NOMO-1 (cell line): ENCODE results near the gene GSTO1.
"Not testable (repeated sequence)": the region's sequence is repeated elsewhere in the genome, so short reads cannot be mapped to it uniquely, and the experiment has no call there.

ENCODE experiments used
- DNase-seq, 2 experiments: peaks; one replicate each; lab custom pipeline; 2025; ENCODE audit not compliant: unreplicated experiment in 2 of 2; lab: John Stamatoyannopoulos, UW

The GSTO1 gene

DNA sequence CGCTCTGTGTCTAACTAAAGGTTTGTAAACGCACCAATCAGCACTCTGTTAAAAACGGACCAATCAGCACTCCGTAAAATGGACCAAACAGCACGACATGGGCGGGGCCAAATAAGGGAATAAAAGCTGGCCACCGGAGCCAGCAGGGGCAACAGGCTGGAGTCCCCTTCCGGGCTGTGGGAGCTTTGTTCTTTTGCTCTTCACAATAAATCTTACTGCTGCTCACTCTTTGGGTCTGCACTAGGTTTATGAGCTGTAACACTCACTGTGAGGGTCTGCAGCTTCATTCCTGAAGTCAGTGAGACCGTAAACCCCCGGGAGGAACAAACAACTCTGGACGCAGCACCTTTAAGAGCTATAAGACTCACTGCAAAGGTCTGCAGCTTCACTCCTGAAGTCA, 5.8 kb upstream of the GSTO1 start:
- DNase-seq, result not testable (repeated sequence)

DNA sequence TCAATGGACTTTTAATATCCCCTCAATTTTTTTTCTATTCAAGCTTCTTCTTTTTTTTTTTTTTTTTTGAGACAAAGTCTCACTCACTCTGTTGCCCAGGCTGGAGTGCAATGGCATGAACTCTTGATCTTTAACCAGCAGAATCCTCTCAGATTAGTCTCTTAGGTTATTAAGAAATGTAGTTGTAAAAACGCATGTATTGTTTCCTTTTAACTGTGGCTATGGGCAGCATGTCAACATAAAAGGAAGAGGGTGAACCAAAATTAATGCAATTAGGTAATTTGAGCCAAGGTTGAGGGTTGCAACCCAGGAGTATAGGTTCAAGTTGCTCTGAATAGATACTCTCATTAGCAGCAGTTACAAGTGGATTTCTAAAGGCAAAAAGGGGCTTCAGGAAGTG, 4.3 kb upstream of the GSTO1 start:
- peak; percentile 20 to 23 for DNase-seq

DNA sequence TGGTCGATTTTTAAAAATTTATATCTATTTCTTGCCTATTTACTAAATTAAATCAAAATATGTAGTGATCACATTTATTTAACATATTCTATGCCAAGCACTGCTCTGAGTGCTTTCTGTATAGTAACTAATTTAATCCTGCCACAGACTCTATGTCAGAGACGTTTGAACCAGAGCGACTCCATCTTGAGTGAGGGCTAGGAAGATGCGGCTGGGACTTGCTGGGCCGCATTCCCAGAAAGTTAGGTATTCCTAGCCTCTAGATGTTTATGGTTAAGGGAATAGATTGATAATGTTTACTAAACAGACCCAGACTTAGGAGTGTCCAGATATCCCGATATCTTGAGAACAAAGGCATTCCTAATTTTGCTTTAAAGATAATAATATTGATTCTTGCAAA, 3.2 kb upstream of the GSTO1 start:
- DNase-seq, result no peak

DNA sequence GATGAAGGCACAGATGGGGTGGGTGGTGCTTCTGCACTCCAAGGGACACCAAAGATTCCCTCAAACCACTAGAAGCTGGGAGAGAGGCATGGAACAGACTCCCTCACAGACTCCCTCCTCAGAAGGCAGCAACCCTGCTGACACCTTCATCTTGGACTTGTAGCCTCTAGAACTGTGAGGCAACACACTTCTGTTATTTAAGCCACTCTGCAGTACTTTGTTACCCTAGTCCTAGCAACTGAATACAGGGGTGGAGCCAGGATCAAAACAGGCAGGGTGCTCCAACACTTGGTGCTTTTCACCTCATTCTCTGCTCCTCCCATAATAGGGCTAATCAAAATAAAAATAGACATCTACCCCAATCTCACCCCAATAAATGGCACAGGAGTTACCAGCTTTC, 2.3 kb upstream of the GSTO1 start:
- no peak for DNase-seq

DNA sequence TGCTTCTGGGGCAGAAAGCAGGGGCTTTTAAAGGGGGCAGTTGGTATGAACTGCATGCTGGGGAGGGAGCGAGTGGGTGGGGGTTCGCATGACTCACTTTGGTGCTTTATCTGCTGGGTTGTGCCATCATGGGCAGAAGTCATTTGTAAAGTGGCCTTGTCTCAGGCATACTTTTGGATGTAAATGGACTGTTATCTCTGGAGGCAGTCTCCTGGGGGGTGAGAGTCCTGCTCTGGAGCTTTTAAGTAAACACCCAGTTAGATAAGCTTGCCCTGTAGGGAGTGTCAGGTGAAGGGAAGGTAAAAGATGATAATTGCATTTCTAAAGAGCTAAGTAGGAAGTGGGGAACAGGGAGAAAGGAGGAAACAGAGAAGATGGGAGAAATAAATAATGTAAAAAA, 1.6 kb upstream of the GSTO1 start:
- DNase-seq, result no peak

DNA sequence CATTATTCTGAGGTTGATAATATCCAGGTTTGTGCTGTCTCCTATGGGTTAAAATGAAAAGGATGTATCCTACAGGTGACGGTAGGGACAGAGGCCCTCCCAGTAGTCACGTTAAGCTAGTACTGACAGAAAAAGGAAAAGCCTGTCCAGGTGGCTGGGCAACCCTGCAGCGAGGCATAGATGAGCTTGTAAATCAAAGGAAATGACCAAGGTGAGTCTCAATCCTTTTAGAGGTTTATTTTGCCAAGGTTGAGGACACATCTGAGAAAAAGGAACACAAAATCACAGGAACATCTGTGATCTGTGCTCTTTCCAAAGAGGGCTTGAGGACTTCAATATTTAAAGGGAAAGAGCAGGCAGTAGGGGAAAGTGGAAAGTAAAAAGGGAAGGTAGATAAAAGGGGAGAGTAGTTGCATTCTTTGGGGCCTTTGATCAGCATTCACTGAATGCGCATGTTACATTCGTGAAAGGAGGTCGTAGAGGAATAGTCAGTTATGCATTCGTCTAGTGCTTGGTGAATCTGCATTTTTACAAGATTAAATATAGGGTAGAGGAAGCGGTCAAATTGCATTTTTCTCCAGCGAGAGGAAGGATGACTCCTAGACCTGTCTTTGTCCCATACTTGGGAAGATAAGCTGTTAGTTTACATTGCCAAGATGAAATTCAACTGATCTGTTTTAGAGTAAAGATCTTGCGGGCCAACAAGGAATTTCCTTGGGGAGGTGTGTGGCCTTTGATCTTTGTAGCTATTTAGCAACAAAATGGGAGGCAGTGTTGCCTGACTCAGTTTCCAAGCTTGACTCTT, 884 bp upstream of the GSTO1 start:
- DNase-seq, result no peak

DNA sequence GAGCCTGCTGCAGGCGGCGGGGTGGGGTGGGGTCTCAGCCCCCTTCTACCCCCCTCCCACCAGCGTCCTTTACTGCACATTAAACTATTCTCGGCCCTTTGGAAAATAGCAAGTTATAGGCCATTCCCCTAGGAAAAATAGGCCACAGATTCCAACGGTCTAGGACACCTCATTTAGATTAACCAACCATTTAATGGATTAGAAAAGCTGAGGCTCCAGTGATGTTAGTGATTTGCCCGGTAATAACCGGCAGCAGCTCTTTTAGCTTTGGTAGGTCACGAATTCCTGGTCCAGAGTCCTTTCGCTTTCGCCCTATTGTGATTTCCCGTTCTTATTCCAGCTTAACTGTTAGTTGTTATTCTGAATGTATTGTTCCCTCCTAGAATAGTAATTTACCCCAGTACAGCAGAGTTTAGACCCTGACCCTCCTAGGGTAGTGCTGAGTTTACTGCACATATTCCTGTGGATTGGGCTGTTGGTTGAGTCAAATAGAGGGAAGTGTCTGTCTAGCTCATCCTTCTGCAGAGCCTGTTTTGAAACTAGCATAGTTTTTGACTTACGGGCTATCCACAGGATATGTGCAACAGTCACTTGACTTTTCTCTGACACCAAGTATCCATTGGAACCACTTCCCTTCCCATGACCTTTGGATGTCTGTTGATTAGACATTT, 754 bp downstream of the GSTO1 start:
- peak; percentile 27 to 56 for DNase-seq

DNA sequence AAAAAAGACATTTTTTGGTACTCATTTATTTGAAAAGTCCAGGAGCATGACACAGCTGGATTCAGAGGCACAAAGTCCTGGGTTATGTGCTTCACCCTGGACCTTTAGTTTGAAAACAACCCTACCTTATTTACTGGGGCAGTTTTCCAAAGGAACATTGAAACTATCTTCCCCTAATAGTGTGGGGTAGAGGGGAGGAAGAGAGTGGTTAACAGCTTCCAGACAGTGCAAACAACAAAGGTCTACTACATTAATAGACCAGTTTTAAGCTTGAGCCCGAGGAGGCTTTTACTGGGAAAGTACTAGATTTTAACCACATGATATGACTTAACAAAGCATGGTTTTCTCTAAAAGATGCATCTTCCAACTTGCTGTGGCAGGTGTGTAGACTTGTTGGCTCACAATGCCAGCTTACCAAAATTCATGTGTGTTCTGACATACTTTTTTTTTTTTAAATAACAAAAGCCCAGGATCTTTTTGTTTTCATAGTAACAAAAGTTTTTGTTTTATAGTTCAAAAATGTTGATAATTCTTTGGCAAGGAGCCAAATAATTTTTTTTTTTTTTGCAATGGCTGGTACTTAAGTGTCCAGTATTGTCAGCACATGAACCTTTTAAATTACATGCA, 1.8 kb downstream of the GSTO1 start:
- no peak for DNase-seq

DNA sequence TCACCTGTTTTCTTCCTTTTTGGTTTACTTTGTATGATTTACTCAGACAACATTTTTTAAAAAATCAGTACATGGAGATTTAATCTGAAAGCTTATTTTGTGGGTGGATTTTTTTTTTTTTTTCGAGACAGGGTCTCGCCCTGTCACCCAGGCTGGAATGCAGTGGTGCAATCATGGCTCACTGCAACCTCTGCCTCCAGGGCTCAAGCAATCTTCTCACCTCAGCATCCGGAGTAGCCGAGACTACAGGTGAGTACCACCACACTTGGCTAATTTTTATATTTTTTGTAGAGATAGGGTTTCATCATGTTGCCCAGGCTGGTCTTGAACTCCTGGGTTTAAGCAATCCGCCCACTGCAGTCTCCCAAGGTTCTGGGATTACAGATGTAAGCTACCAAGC, 2.5 kb downstream of the GSTO1 start:
- DNase-seq, result no peak

DNA sequence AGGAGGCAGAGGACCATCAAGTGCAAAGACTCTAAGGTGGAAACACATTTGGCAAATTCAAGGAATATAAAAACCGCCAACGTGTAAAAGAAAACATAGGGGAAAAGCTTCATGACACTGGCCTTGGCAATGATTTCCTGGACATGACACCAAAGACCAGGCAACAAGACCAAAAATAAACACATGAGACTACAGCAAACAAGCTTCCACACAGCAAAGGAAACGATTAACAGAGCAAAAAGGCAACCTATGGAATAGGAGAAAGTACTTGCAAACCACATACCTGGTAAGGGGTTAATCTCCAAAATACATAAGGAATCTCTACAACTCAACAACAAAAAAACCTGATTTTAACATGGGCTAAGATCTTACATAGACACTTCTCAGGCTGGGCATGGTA, 3.5 kb downstream of the GSTO1 start:
- no peak for DNase-seq

DNA sequence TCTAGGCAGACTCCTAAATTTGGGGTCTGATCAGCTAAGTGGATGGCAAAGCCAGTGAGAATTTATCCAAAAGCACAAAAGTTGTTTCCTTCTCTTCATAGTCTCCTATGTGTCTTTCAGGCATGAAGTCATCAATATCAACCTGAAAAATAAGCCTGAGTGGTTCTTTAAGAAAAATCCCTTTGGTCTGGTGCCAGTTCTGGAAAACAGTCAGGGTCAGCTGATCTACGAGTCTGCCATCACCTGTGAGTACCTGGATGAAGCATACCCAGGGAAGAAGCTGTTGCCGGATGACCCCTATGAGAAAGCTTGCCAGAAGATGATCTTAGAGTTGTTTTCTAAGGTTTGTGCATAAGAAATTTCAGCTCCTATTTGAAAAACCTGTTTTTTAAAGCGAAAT, 4.8 kb downstream of the GSTO1 start:
- DNase-seq, result no peak

DNA sequence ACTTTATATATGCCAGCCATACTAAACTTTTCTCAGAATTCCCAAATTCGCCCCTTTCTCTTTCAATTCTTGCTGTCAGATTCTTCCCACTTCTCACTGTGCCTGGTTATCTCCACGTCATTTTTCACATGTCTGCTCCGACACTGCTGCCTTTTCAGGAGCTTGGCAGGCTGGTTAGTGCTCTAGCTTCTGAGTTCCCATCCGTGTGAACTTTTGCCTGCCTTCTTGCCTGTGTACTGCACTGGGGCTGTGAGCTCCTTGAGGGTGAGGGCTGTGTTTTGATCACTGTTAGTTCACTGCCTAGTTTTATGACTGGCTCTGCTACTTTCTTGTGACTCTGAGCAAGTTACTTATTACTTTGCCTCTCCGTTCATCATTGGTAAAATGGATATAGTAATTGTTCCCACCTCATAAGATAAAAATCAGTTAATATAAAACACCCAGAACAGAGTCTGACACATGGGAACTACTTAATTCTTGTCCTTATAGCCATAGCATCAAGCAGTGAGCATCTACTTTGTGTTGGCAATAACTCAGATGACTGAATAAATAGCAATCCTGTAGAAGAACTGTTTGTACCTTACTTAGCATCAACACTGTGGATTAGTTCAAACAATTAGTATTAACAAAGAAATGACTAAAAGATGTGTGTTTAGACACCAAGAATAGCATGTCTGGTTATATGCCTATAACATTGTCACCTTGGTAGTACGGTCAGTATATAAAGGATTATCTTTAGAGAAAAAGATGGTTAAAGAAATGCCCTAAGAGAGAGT, 5.5 kb downstream of the GSTO1 start:
- no peak for DNase-seq

DNA sequence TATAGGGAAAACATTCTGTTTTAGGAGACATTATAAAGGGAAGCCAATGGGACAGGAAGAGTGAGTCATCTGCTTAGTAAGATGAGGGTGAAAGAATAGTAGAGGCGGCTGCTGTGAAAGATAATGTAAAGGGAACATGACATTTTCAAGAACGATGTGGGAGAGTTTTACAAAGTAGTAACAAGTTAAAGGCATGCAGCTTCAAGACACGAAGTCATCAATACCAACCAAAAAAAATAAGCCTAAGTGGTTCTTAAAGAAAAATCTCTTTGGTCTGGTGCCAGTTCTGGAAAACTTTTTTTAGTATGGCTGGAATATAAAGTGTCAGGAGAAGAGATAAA, 6.1 kb downstream of the GSTO1 start:
- DNase-seq, result peak in 1 of 2 experiments; percentile 26

DNA sequence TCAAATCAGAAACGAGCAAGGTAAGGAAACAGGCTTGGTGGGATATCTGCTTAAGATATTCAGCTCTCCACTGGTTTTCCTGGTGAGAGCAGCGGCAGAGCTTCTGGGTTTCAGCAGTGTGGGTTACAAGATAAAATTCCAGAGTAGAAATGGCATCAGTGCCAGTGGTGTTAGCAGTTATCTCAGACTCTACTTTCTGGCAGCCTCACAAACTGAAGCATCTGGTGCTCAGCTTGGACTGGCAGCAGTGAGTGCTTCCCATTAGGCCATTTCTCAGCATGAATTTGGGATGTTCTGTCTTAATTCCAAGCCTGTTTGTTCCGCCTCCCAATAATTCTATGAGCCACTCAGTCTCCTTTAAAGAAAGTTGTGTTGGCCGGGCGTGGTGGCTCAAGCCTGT, 7.4 kb downstream of the GSTO1 start:
- DNase-seq, result no peak

DNA sequence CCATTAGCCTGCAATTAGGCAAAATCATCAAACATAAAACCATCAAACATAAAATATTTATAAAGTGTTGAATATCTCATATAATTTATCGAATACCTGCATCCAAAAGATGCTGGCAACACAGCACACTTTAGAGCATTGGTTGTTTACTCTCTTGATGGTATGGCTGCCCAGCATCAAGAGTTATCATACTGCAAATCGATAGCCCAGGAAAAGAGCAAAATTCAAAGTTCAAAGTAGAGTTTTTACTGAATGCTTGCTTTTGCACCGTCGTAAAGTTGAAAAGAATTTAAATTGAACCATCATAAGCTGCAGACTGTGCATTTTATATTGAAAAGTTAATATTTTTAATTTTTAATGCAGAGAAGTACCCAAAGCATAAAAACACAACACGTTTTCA, 10.1 kb downstream of the GSTO1 start:
- DNase-seq, result no peak

DNA sequence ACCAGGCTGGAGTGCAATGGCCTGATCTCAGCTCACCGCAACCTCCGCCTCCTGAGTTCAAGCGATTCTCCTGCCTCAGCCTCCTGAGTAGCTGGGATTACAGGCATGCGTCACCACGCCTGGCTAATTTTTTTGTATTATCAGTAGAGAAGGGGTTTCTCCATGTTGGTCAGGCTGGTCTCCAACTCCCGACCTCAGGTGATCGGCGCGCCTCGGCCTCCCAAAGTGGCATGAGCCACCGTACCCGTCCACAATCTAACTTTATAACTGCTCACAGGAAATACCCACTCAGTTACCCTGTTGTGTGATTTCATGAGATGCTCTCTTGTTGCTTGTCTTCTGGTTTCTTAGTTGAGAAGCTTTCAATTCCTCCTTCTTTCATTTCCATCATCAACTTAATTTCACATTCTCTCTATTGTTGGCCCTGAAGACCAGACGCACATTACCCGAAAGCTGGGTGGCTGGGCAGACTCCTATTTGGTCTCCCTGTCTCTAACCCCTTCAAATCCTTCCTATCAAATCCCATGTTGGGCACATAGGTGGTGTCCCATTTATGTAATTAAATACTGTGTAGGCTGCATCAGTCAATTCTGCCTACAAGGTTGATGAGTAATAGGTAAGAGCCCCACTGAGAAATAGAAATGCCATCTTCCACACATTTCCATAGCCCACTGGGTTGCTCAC, 13.2 kb downstream of the GSTO1 start:
- DNase-seq, result no peak

DNA sequence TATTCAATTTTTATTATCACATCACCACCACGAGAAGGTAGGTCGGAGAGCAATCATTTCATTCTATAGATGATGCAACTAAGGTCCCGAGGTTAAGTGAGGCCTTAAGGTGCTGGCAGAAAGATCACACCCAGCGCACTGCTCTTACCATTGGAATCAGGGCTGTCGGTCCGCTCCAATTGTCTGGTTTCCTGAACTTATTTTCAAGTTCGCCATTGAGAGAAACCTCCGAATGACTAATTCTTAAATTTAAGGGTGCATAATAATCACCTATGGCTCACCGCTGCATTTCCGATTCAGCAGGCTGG, 13.7 kb downstream of the GSTO1 start:
- no peak for DNase-seq

DNA sequence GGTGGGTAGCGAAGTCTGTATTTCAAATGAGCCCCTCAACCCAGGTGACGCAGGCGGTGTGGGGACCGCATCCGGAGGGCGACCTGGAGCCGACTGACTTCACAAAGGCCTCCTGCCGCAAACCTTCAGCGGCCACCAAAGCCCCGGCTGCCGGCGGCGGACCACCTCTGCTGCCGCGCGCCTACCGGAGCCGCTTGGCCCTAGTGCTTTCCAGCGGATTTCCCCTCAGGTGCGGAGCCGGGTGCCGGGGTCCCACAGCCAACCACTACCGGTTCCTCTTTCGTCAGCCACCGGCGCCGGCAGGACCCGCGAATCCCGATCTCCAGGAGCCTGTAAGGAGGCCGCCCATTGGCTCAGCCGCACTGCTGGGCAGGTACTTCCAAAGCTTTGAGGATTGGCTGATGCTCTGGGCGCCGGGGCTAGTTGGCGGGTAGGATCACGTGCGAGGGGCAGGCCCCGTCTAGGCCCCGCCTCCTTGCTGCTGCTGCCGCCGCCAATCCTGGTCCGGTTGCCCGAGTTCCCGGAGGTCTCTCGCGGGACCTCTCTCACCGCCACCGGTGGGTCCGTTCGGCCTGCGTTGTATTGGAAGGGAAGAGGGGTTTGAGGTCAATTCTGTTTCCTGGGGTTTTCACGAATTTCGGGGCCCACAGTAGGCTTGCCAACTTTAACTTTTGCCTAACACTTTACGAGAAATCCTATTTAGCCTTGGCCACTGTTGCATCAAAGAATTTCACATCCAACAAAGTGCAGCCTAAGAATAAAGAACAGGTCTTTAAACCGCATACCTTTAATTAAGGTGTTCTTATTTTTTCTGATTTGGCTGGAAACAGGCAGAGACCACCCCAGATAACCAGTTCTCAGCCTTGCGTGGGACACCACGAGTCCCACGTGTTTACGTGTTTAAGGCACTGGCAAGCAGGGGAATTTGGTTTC, 14.3 kb downstream of the GSTO1 start, which contains the start of gene GSTO2:
Gene GSTO2, plus strand, starts transcription at position 472 of the 933 bp plus-strand sequence. CDS start 5,732 bp downstream, outside the sequence.
- DNase-seq, result peak; percentile 99 to 100

DNA sequence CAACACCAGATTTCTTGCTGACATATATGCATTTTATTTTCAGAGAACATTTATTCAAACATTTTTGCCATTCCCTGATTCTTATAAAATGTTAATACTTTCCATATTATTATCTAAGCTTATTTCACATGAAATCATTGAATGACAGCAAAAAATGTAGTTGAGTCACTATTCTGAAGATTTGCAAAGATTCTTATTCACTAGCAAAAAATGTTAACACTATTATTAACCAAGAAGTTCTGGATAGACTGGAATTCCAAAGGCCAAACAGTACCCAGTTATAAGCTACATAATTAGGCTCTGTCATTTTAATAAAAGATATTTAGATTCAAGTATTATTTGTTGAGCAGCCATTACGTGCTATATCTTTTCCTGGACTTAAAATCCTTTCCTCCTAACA, 18.6 kb downstream of the GSTO1 start:
- no peak for DNase-seq
